HL-60 (cell line): ENCODE measurements around the gene HS6ST3.

Source experiments
- DNase-seq, 2 experiments: peaks; one replicate each; pipeline ENCODE4 v3.0.0-alpha.2; 2010 to 2020; ENCODE audit warnings: low read depth in 1 of 2, low spot score in 1 of 2
- H3K27ac ChIP-seq: fragments of 250-450 bp; sonication (Bioruptor Pico); replicated peaks from 2 replicates; pipeline ENCODE4 v1.5.1; 2020; ENCODE audit warnings: mild to moderate bottlenecking, moderate library complexity
- H3K27me3 ChIP-seq: fragments of 250-450 bp; sonication (Bioruptor Pico); 2 replicates; pipeline ENCODE4 v1.5.1; 2021; ENCODE audit warnings: mild to moderate bottlenecking, moderate library complexity; ENCODE audit not compliant: insufficient read depth, poor library complexity, severe bottlenecking
- H3K4me3 ChIP-seq: replicated peaks from 2 replicates; pipeline ENCODE4 v1.5.1; 2011; ENCODE audit warnings: mild to moderate bottlenecking, control low read depth, low read length; ENCODE audit not compliant: insufficient read depth
- CTCF ChIP-seq: IDR thresholded peaks from one replicate; pipeline ENCODE4 v1.5.1; 2011; ENCODE audit warnings: low read length, control low read depth, inconsistent platforms; ENCODE audit not compliant: insufficient read depth
- GABPA ChIP-seq: IDR thresholded peaks from 2 replicates; pipeline ENCODE4 v1.6.1; 2012; ENCODE audit warnings: low read depth
- POLR2AphosphoS5 ChIP-seq: IDR thresholded peaks from 2 replicates; pipeline ENCODE4 v1.6.1; 2012; ENCODE audit warnings: low read depth
- SPI1 ChIP-seq: IDR thresholded peaks from 2 replicates; pipeline ENCODE4 v1.6.1; 2012; ENCODE audit warnings: low read depth, mild to moderate bottlenecking, borderline replicate concordance
- TF ChIP-seq, protein P1 (sequence below): IDR thresholded peaks from 2 replicates; pipeline ENCODE4 v1.6.1; 2012; ENCODE audit warnings: low read depth; ENCODE audit not compliant: insufficient replicate concordance

HS6ST3 gene

DNA sequence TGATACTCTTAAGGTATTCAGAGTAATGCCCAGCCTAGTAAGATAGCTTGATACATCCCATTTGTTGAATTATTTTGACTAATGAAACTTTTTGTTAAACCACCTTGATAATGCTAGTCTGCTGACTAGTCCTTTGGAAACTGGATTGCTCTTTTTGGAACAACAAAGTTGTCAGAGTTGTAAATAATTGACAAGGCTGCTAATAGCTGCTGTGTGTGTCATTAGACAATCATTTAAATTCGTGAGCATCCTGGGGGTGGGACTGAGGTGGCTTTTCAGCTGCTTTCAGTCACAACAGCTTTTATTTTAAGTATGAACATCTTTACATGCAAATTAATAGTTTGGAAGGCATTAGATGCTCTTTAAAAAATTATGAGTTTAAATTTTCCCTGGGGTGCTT, 153.5 kb downstream of the HS6ST3 start:
- no peak for DNase-seq
- Histone ChIP-seq H3K4me3 (no peak overlapping the region), H3K27me3 (no peaks in the 10 kb centered on the region), H3K27ac (no peak overlapping the region)
- TF ChIP-seq CTCF = no peak

DNA sequence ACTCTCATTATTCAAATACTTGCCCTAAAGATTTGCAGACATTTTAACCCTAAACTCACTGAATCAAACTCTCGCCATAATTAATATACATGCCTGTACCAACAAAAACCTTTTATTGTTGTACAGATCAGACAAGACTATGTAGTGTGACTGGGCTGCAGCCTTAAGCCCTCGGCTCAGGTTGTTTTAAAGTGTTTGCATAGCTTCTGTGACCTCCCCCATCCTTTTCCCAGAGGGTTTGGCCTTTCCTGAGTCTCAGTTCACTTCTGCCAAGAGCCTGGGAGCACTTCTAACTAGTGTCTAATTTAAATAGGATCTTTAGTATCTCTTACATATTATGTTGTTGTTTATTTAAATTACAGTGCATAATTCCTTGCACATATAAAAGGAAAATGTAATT, 158.2 kb downstream of the HS6ST3 start:
- DNase-seq = no peak
- H3K4me3 ChIP-seq = no peak overlapping the region
- no peak for TF ChIP-seq CTCF
- TF ChIP-seq SPI1 = no peak
- TF ChIP-seq, protein P1, sequence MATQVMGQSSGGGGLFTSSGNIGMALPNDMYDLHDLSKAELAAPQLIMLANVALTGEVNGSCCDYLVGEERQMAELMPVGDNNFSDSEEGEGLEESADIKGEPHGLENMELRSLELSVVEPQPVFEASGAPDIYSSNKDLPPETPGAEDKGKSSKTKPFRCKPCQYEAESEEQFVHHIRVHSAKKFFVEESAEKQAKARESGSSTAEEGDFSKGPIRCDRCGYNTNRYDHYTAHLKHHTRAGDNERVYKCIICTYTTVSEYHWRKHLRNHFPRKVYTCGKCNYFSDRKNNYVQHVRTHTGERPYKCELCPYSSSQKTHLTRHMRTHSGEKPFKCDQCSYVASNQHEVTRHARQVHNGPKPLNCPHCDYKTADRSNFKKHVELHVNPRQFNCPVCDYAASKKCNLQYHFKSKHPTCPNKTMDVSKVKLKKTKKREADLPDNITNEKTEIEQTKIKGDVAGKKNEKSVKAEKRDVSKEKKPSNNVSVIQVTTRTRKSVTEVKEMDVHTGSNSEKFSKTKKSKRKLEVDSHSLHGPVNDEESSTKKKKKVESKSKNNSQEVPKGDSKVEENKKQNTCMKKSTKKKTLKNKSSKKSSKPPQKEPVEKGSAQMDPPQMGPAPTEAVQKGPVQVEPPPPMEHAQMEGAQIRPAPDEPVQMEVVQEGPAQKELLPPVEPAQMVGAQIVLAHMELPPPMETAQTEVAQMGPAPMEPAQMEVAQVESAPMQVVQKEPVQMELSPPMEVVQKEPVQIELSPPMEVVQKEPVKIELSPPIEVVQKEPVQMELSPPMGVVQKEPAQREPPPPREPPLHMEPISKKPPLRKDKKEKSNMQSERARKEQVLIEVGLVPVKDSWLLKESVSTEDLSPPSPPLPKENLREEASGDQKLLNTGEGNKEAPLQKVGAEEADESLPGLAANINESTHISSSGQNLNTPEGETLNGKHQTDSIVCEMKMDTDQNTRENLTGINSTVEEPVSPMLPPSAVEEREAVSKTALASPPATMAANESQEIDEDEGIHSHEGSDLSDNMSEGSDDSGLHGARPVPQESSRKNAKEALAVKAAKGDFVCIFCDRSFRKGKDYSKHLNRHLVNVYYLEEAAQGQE = no peak
- TF ChIP-seq POLR2AphosphoS5 = no peak
- TF ChIP-seq GABPA = no peak
- H3K27ac ChIP-seq = no peak overlapping the region
- no peaks in the 10 kb centered on the region for H3K27me3 ChIP-seq

- no peaks in the 10 kb centered on the region for H3K27me3 ChIP-seq
- no peak overlapping the region for H3K4me3 ChIP-seq
- DNase-seq = no peak
- no peak for TF ChIP-seq POLR2AphosphoS5
- no peak for TF ChIP-seq SPI1
- TF ChIP-seq, protein P1 = no peak
- TF ChIP-seq CTCF = no peak
- TF ChIP-seq GABPA = no peak
- no peak overlapping the region for H3K27ac ChIP-seq
Measured at GRCh38 chr13:96248996-96249395, 159.1 kb downstream of the HS6ST3 start.

- Histone ChIP-seq H3K27ac (no peak overlapping the region), H3K4me3 (no peak overlapping the region), H3K27me3 (no peaks in the 10 kb centered on the region)
- TF ChIP-seq POLR2AphosphoS5 (no peak), CTCF (no peak), SPI1 (no peak), GABPA (no peak)
- TF ChIP-seq, protein P1 = no peak
- DNase-seq = no peak
Measured at GRCh38 chr13:96252903-96253302, 163.0 kb downstream of the HS6ST3 start.
